Panc1 (cell line): ENCODE results near the gene ACCSL.

Experiments
- CTCF ChIP-seq: fragments of 450-650 bp; IDR thresholded peaks from 2 replicates; pipeline ENCODE4 v1.5.1; 2017; ENCODE audit warnings: mild to moderate bottlenecking
- POLR2AphosphoS5 ChIP-seq: IDR thresholded peaks from 2 replicates; pipeline ENCODE4 v1.6.1; 2012; ENCODE audit warnings: mild to moderate bottlenecking, low read depth, low read length, moderate library complexity
- SIN3A ChIP-seq: IDR thresholded peaks from 2 replicates; pipeline ENCODE4 v1.6.1; 2012; ENCODE audit warnings: low read depth, mild to moderate bottlenecking, low read length, moderate library complexity, borderline replicate concordance; ENCODE audit not compliant: insufficient read depth

GRCh38 chr11:44068180-44068579, 20.4 kb downstream of the ACCSL start:
- TF ChIP-seq CTCF (no peak), POLR2AphosphoS5 (no peak), SIN3A (no peak)
